Prostate gland (tissue), 2 donors: ENCODE data around the gene TSTD2.
"Not testable (repeated sequence)": the region's sequence is repeated elsewhere in the genome, so short reads cannot be mapped to it uniquely, and the experiment has no call there.

Experiments used
- CTCF ChIP-seq, 4 experiments: fragments of 200-600 bp in 2 of 4; fragments of 450-650 bp in 2 of 4; sonication (generic) in 2 of 4; IDR thresholded peaks; 1 replicate in 3 of 4; 2 replicates in 1 of 4; pipeline ENCODE4 v1.5.1; 2016 to 2019; ENCODE audit warnings: antibody characterized with exemption in 4 of 4, mild to moderate bottlenecking in 2 of 4, moderate library complexity in 2 of 4
- POLR2A ChIP-seq: fragments of 450-650 bp; IDR thresholded peaks from one replicate; pipeline ENCODE4 v1.6.1; 2016; ENCODE audit warnings: antibody characterized with exemption, mild to moderate bottlenecking
- POLR2AphosphoS5 ChIP-seq: sonication (generic); formaldehyde crosslinking; IDR thresholded peaks from one replicate; pipeline ENCODE4 v1.6.1; 2017; ENCODE audit warnings: antibody characterized with exemption

DNA sequence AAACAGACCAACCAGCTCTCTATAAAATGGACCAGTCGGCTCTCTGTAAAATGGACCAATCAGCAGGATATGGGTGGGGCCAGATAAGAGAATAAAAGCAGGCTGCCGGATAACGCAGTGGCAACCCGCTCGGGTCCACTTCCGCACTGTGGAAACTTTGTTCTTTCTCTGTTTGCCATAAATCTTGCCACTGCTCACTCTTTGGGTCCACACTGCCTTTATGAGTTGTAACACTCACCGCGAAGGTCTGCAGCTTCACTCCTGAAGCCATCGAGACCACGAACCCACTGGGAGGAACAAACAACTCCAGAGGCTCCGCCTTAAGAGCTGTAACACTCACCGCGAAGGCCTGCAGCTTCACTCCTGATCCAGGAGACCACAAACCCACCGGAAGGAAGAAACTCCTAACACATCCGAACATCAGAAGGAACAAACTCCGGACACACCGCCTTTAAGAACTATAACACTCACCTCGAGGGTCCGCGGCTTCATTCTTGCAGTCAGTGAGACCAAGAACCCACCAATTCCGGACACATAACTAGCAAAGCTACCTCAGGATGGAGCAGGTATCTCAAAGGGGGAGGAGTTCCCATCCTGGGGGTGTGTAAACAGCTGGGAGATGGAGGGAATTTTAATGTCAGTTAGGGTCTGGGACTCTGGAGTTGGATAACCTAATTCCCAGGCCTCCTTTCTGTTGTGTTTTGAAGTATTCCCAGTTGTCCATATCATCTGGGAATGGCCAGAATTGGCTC lies 58.1 kb downstream of the TSTD2 start:
- not testable (repeated sequence) for TF ChIP-seq CTCF (IDR thresholded peaks at IDR 0.05); POLR2A; POLR2AphosphoS5
